ENCODE data around the gene VWF. TPM values are rescaled to one million over a fixed set of nuclear protein-coding genes. Genes with fewer than 3 reads are reported as not detected.

The VWF gene
- total RNA-seq, 1 donor from 2014 or later, result 244 TPM

DNA sequence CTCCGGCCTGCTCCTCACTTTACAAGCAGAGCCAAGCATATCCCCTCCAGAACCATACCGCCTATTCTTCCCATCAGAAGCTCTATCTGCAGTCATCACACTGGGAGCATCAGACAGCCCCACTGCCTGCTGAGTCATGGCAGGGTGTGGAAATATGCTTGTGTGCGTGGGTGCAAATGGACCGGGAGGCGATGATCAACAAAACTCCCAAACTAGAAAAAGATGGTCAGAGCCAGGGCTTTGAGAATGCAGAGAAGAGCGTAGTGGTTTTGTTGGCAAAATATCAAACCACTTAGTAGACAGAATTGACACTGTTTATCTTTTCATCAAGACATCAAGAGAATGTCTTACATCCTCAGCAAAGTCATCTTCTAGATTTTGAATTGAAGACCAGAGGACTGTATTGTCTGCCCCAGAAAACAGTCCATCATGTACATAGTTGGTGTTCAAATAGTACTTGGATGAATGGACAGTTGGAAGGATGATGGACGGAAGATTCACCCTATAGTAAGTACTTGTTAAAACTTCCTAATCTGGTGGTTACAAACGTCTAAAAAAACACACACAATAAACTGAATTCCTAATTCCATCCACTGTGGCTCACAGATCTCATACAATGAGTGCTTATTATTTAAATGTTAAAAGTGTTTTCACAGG is 54.9 kb downstream of the VWF start:
- DNase-seq (ENCODE audit: missing footprints) (no peak), ATAC-seq (no peak)
- intact Hi-C loops (cut with DNase I), result loop anchor here (5.0 kb wide), 3 partner anchors 53 to 208 kb away; partner anchors contain the start of gene VWF

DNA sequence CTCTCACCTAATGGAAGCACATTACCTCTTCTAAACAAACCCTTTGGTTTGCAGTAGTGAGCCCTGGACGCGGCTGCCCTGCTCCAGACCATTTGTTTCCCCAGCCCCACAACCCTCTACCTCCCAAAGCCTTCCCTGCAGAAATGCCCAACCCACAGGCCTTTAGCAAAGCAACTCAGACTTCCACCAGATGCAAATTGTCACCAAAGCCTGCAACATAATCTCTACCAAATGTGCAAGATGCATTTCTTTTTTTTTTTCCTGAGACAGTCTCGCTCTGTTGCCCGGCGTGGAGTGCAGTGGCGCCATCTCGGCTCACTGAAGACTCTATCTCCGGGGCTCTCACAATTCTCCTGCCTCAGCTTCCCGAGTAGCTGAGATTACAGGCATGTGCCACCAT is 56.2 kb downstream of the VWF start:
- intact Hi-C loops (cut with DNase I), result no loop called here
- ATAC-seq (no peak), DNase-seq (ENCODE audit: missing footprints) (no peak)

DNA sequence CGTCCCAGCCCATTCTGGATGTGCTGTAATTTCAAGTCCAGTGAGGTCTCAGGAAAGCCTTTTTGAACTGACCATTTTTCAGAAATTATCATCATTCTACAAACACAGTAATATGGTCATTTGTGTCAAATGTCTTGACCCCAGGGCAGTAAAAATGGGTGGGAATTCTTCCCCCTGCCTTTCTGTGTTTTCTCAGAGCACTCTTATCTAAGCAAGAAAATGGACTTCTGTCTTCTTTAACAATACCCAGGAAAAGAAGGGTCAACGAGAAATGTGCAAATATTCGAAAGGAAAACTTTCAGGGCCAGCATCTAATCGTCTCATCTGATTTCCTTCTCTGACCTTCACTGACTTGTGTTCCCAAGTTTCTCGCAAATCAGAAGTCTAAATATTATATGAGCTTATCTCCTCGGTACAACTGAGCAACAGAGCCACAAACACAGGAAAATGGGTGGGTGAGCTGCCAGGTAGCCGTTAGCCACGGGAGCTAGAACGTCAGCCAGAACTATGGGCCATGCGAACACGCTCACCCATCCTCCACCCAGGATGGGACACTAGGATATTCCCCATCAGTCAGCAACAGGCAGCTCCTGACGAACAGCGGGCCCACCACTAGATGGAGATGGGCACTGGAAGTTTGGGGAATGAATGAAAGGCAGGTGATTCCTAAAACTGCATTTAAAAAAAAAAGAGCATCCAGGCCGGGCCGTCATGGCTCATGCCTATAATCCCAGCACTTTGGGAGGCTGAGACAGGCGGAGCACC is 57.1 kb downstream of the VWF start:
- DNase-seq (ENCODE audit: missing footprints) (no peak), ATAC-seq (no peak)
- intact Hi-C loops (cut with DNase I), result no loop called here

DNA sequence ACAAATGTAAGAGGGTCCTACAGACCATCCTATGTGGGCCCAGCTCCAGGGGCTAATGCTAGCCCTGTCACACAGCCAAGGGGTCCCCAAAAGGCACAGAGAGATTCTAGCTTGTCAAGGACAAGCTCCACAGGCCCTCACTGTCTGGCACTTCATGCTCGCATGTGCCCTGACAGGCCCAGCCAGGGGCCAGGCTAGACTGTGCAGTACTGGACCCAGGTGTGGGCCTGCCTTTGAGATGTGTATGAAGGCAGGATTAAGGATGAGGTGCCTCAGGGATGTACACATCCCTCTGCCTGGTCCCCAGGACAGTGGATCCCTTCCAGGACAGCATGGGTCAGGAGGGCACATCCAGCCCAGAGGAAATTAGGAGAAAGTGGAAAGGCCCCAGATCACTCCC is 57.8 kb downstream of the VWF start:
- no peak for ATAC-seq
- intact Hi-C loops (cut with DNase I), result no loop called here
- DNase-seq (ENCODE audit: missing footprints), result no peak

DNA sequence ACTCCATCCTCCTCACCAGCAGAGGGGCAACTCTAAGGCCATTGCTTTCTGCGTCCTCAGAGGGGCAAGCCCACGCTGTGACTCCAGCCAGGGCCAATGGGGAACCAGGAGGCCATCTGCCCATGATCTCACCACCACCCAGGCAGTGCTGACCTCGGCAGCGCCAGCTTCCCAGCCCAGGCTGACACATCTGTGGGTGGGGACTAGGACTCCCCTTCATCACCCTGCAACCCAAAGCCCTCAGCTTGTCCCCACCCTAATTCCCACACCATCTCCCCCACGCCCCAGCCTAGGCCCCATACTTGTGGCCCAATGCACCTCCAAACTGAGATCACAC is 58.6 kb downstream of the VWF start:
- ATAC-seq, result no peak
- DNase-seq (ENCODE audit: missing footprints), result no peak
- intact Hi-C loops (cut with DNase I), result no loop called here

DNA sequence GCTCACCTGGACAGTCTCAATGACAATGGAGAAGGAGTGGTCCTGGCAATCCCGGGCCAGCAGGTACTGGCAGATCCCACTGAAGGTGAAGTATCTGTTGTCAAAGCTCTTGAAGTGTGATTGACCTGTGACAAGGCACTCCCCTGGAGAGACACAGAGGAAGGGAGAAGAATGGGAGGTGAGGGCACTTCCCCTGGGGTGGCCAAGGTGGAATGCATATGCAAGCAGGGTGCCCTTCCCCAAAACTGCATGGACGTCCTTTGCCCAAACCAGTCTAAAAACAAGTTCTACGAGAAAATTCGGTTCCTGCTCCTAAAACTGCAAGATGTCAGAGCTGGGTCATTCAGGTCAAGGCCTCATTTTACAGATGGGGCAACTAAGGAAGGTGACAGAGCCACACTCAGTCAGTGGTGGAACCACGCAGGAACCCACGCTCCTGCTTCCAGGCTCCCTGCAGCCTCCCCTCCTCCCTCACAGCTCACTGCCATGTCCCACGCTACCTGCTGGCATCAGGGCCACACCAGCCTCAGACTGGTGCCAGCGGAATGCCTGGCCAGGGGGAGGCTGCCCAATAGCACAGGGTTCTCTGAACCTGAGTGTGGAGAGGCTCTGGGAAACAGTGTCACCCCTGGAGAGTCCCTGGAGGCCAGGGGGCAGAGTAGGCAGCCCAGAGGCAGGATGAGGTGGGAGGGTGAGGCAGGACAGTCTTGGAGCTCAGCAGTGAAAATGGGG is 59.2 kb downstream of the VWF start:
- DNase-seq (ENCODE audit: missing footprints), result no peak
- intact Hi-C loops (cut with DNase I), result no loop called here
- ATAC-seq, result no peak

DNA sequence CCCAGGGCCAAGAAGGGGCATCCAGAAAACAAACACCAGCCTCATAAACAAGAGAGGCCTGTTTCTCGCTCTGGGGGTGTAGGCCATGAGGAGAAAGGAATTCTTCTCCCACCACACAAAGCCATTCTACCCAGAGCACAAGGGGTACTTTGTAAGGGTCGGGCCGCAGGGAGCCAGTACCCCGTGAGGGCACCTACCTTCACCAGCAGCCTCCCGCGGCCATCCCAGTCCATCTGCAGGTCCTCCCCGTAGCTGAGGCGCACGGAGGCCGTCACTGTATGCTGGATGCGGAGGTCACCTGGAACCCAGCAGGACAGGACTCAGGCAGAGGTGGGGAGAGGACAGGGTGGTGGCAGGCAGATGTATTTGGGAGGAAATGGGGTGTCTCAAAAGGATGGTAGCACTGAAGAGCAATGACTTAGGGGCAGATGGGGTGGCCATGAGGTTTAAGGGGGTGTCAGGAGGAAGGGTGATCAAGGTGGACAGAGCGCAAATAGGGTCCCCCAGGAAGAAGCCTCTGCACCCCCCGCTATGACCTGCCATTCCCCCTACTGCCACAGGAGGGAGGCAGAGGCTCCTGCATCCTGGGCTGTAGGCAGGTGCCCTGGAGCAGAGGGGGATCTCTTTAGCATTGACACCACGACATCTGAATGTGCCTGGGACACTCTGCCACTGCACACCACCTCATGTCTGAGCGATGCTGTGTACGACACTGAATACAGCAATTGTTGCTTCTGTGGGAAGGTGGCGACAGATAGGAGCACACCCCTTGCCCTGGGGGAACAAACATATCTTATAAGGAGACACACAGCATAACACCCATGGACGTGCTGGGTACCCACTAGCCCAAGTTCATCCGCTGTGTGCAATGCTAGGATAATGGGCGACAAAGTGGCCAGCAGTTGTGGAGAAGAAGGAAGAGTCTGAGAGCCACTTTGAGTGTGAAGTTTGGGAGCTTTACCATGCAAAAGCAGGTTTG is 61.4 kb downstream of the VWF start:
- intact Hi-C loops (cut with DNase I), result loop anchor here (2.0 to 5.0 kb wide), 2 partner anchors 134 to 222 kb away; no protein-coding TSS in a partner anchor
- ATAC-seq (peak; percentile 47), DNase-seq (ENCODE audit: missing footprints) (no peak)

DNA sequence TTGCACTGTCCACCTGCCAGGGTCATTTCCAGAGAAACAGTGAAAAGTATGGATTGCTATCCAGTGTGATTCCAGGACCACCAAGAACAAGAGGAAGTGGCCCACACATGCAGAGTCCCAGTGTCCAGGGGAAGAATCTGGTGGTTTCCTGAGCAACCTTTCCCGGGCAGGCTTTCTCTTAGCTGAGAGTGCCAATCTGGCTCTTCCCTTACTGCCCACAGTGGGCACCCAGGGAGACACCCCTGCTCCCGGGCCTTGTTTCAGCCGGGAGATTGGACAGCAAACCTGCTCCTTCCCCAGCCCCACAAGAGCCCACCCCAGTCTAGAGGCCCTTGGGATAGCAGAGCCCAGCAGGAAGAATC is 62.1 kb downstream of the VWF start:
- no peak for ATAC-seq
- DNase-seq (ENCODE audit: missing footprints), result no peak
- intact Hi-C loops (cut with DNase I), result loop anchor here (2.0 to 5.0 kb wide), 2 partner anchors 135 to 222 kb away; no protein-coding TSS in a partner anchor

DNA sequence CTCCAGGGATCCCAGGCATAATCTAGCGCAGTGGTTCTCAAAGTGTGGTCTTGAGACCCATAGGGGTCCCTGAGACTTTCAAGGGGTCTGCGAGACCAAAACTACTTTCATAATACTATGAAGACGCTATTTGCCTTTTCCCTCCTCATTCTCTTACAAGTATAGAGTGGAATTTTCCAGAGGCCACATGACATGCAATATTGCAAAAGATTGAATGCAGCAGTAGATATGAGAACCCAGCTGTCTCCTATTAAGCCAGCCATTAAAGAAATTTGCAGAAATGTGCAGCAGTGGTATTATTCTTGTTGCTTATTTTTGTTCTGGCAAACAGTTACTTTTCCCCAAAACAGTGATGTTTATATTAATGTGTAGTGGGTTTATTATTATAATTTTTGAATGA is 62.8 kb downstream of the VWF start:
- ATAC-seq (no peak), DNase-seq (ENCODE audit: missing footprints) (no peak)
- intact Hi-C loops (cut with DNase I), result loop anchor here (2.0 to 5.0 kb wide), 2 partner anchors 136 to 223 kb away; no protein-coding TSS in a partner anchor

DNA sequence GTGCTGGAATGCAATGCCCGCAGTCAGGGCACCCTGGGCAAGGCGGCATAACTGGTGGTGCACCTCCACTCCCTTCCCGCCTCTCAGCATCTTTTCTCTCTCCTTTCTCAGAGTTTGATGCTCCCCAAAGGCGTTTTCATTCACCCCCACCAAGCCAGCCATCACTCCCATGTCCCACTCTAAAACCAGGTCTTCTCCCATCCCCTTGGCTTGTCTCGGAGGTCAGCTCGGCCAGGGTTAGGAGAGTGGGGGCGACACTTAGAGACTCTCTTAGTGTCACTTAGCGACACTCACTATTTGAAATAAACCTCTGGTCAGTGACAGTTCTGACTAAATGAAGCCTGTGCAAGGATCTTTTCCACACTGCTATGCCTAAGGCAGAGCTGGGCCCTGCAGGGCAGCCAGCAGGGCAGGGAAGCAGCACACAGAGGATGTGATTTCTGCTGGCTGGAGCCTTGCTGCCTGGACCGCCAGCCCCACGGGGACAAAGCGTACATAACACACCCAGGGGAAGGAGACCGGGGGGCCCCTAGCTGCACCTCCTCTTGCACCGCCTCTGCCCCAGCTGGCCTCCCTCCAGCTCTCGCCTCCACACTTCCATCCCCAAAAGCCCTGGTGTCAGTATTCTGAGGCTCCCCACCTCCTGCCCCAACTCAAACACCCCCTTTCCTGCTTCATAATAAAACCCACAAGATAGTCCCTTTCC is 64.5 kb downstream of the VWF start:
- intact Hi-C loops (cut with DNase I), result loop anchor here (5.0 kb wide), 1 partner anchor 137 kb away; no protein-coding TSS in a partner anchor
- DNase-seq (ENCODE audit: missing footprints), result no peak
- ATAC-seq, result no peak

DNA sequence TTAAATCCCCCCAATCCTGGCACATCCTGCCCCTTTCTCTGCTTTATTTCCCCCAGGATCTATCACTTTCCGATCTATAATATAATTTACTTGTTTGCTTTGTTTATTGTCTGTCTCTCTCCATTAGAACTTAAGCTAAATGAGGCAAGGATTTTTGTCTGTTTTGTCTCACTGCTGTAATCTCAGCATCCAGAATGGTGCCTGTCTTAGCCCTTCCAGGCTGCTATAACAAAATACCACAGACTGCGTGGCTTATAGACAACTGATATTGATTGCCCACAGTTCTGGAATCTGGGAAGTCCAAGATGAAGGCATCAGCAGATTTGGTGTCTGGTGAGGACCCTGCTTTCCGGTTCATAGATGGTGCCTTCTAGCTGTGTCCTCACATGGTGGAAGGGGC is 65.2 kb downstream of the VWF start:
- intact Hi-C loops (cut with DNase I), result no loop called here
- no peak for DNase-seq (ENCODE audit: missing footprints)
- ATAC-seq, result no peak

DNA sequence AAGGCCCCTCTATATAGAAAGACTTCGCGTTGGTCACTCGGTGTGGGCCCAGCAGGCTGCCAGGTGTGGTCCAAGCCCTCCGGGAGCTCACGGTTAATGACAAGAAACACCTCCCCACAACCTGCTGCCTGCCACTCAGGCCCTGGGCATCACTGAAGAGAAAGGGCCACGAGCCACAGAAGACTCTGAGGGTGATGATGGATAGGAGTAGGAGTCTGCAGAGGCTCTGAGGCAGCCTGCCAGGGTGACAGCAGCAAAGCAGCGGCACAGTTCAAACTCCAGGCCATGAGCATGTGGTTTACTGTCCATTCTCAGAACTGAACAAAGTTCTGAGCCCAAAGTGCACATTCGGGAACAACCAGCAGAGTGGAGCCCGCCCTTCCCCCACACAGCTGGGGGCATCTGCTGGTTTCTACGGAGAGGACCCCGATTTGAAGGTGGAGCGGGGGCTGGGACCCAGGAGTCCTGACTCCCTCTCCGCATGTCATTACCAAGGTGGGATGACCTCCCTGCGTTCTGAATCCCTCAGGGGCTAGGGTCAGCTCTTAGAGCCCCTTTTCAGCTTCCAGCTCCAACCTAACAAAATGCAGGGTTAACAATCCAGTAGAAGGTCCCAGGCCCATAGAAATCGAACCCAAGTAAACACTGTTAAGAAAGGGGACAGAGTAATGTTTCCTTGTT is 65.8 kb downstream of the VWF start:
- no peak for ATAC-seq
- DNase-seq (ENCODE audit: missing footprints), result no peak
- intact Hi-C loops (cut with DNase I), result no loop called here

DNA sequence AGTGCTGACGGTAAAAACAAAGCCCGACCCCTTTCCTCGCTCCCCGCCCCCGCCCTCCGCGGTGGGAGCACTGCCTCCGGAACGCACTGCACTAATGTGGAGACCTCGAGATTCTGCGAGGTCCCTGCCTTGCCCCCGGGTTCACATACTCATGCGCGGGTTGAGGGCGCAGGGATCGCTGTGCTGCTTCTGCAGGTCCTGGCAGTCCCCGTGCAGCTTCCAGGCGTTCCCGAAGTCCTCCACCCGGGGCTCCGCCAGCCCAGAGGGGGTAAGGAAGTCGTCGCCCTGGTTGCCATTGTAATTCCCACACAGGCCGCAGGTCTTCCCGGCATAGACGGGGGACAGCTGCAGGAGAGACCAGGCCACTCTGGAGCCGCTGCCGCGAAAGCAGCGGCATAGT is 66.8 kb downstream of the VWF start:
- intact Hi-C loops (cut with DNase I), result no loop called here
- no peak for DNase-seq (ENCODE audit: missing footprints)
- ATAC-seq, result no peak

DNA sequence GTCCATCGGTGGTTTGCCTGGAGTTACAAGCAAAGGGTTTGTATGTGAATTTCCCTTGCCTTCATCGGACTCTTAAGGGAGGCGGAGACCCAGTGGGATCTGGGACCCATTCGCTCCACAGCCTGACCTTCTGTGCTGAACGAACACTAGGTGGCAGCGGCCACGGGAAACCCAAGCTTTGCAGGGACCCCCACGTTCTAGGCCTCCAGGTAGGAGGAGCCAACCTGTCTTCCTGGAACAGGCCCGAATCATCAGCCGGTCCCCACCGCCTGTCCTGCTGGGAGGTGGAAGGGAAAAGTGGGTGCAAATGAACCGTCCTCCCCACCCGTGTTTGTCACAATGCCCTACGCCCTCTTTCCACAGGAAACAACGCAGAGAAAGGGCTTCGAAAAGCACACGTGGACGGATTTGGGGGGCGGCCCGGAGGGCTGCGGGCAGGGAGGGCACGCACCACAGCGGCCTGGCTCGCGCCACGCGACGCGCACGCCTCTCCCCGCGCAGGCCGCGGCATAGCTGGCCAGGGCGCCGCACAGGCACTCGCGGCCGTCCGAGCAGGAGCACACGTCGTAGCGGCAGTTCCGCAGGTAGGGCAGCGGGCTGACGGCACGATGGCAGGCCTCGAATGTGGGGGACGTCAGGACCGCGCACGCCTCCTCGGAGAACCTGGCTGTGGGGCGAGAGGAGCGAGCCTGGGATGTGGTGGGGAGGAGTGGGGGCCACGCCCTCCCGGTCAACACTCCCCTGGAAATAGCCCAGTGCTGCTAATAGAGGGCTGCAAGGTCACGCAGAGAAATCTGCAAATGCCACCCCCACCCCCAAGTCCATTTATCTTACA is 67.8 kb downstream of the VWF start:
- no peak for DNase-seq (ENCODE audit: missing footprints)
- no peak for ATAC-seq
- intact Hi-C loops (cut with DNase I), result no loop called here

DNA sequence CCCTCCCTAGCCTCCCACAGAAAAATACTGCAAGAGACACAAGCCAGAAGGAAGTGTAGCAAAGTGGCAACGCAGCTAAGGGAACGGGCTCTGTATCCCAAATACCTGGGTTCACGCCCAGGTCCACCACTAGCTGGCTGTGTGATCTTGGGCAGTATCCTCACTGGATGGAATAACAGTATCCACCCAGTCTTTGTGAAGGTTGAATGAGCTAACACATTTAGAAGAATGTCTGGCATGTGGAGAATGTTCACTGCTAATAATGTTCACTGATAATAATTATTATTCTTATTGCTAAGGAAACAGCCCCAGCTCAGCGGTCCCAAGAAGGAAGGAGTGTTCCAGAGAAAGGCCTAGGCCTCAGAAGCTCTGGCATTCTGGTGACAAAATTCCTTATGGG is 70.9 kb downstream of the VWF start:
- no peak for DNase-seq (ENCODE audit: missing footprints)

DNA sequence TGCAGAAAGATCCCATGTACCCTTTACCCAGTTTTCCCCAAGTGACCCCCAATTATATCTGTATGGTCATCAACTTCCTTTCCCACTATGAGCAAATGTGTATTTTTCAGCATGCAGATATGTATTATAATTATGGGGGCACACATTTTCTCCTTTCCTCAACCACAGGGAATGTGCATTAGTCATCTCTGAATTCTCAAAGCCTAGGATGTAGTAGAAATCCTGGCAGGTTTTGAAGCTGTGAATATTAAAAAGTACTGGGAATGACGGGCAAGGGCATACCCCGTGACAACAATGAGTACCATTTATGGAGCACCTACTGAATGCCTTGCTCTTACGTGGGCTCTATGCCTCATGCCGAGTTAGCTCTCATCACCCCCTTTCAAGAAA is 71.5 kb downstream of the VWF start:
- intact Hi-C loops (cut with DNase I), result no loop called here
- DNase-seq (ENCODE audit: missing footprints) (no peak), ATAC-seq (no peak)

More for the DNA sequence above, 70.9 kb downstream of the VWF start:
- intact Hi-C loops (cut with DNase I), result no loop called here
- peak; percentile 61 for ATAC-seq
